Mesodermal cell (in vitro differentiated cells): ENCODE measurements around the gene FRMD4A.
A peak's percentile ranks its signal among the peaks of the same experiment; 100 is the strongest.
"Not testable (repeated sequence)": the region's sequence is repeated elsewhere in the genome, so short reads cannot be mapped to it uniquely, and the experiment has no call there.

ENCODE experiments used
- H3K27ac ChIP-seq: 2 replicates; pipeline ENCODE4 v1.7.0; 2013; ENCODE audit warnings: mild to moderate bottlenecking, low read depth, low read length, moderate library complexity; ENCODE audit not compliant: severe bottlenecking
- H3K36me3 ChIP-seq: 2 replicates; pipeline ENCODE4 v1.7.1; 2013; ENCODE audit warnings: mild to moderate bottlenecking, low read length, moderate library complexity; ENCODE audit not compliant: control insufficient read depth, insufficient read depth
- H3K4me1 ChIP-seq: one replicate; pipeline ENCODE4 v1.7.1; 2013; ENCODE audit warnings: mild to moderate bottlenecking, low read length; ENCODE audit not compliant: insufficient read depth, control insufficient read depth, poor library complexity, severe bottlenecking
- H3K4me3 ChIP-seq: 2 replicates; pipeline ENCODE4 v1.7.0; 2013; ENCODE audit warnings: low read length, control low read depth, mild to moderate bottlenecking; ENCODE audit not compliant: insufficient read depth, poor library complexity, severe bottlenecking; ENCODE audit errors: extremely low read depth
- H3K9me3 ChIP-seq: 2 replicates; pipeline ENCODE4 v1.7.1; 2013; ENCODE audit warnings: mild to moderate bottlenecking, low read length, moderate library complexity; ENCODE audit not compliant: control insufficient read depth
- WGBS, 2 experiments: methylation state at CpG; one replicate each; pipeline ENCODE4 v1.1.5; 2013; ENCODE audit warnings: missing lambda C conversion rate in 2 of 2; ENCODE audit not compliant: insufficient coverage in 2 of 2; 5-methylcytosine and 5-hydroxymethylcytosine counted together

Gene FRMD4A

GRCh38 chr10:13721486-13721885 lies 609.2 kb downstream of the FRMD4A start:
- Histone ChIP-seq H3K4me1 (peaks cover 13% of the 10 kb centered on the region), H3K9me3 (no peaks in the 10 kb centered on the region), H3K4me3 (no peak overlapping the region), H3K27ac (no peak overlapping the region), H3K36me3 (peaks cover 28% of the 10 kb centered on the region)
- 96 to 97% methylated on average over 5 to 7 of the region's 7 CpGs for WGBS, 2 experiments

- H3K4me1 ChIP-seq: peaks cover 20% of the 10 kb centered on the region
- H3K4me3 ChIP-seq: no peak overlapping the region
- no peaks in the 10 kb centered on the region for H3K9me3 ChIP-seq
- WGBS, 2 experiments: 81 to 100% methylated on average over 2 to 4 of the region's 4 CpGs
- H3K36me3 ChIP-seq: peaks cover 26% of the 10 kb centered on the region
- H3K27ac ChIP-seq: no peak overlapping the region
Measured at GRCh38 chr10:13720699-13721098, 610.0 kb downstream of the FRMD4A start.

- Histone ChIP-seq H3K36me3 (peaks cover 18% of the 10 kb centered on the region), H3K4me1 (peaks cover 26% of the 10 kb centered on the region), H3K9me3 (no peaks in the 10 kb centered on the region), H3K27ac (no peak overlapping the region), H3K4me3 (no peak overlapping the region)
- 60 to 100% methylated on average over 1 to 2 of the region's 5 CpGs for WGBS, 2 experiments
Measured at GRCh38 chr10:13719425-13719824, 611.3 kb downstream of the FRMD4A start.

- 82 to 100% methylated on average over 2 to 3 of the region's 4 CpGs for WGBS, 2 experiments
- H3K36me3 ChIP-seq: peaks cover 18% of the 10 kb centered on the region
- no peaks in the 10 kb centered on the region for H3K9me3 ChIP-seq
- no peak overlapping the region for H3K27ac ChIP-seq
- H3K4me1 ChIP-seq: peaks cover 27% of the 10 kb centered on the region
- no peak overlapping the region for H3K4me3 ChIP-seq
Measured at GRCh38 chr10:13718820-13719219, 611.9 kb downstream of the FRMD4A start.

GRCh38 chr10:13717936-13718772 lies 612.6 kb downstream of the FRMD4A start:
- H3K4me3 ChIP-seq: no peak overlapping the region
- peaks cover 31% of the 10 kb centered on the region for H3K4me1 ChIP-seq
- H3K9me3 ChIP-seq: no peaks in the 10 kb centered on the region
- peaks cover 18% of the 10 kb centered on the region for H3K36me3 ChIP-seq
- no peak overlapping the region for H3K27ac ChIP-seq
- WGBS, 2 experiments: 89 to 91% methylated on average over 23 to 24 of the region's 26 CpGs

GRCh38 chr10:13717571-13717935 lies 613.2 kb downstream of the FRMD4A start:
- H3K4me1 ChIP-seq: peaks cover 36% of the 10 kb centered on the region
- H3K36me3 ChIP-seq: peaks cover 15% of the 10 kb centered on the region
- WGBS, 2 experiments: 100% methylated on average over 4 of the region's 8 CpGs
- H3K4me3 ChIP-seq: no peak overlapping the region
- H3K9me3 ChIP-seq: no peaks in the 10 kb centered on the region
- no peak overlapping the region for H3K27ac ChIP-seq

GRCh38 chr10:13716081-13717071 lies 614.3 kb downstream of the FRMD4A start:
- no peak overlapping the region for H3K4me3 ChIP-seq
- H3K27ac ChIP-seq: peak overlapping the region; percentile 73
- H3K4me1 ChIP-seq: peaks cover 48% of the 10 kb centered on the region
- WGBS, 2 experiments: 80 to 85% methylated on average over 7 to 8 of the region's 10 CpGs
- no peaks in the 10 kb centered on the region for H3K9me3 ChIP-seq
- H3K36me3 ChIP-seq: peaks cover 12% of the 10 kb centered on the region

- not testable (repeated sequence) for H3K9me3 ChIP-seq, H3K4me3 ChIP-seq
- peak overlapping the region; percentile 73 for H3K27ac ChIP-seq
- peaks cover 56% of the 10 kb centered on the region for H3K4me1 ChIP-seq
- peaks cover 12% of the 10 kb centered on the region for H3K36me3 ChIP-seq
- 80 to 100% methylated on average over 1 of the region's 5 CpGs for WGBS, 2 experiments
Measured at GRCh38 chr10:13715596-13715995, 615.1 kb downstream of the FRMD4A start.

- 100% methylated on average over 2 to 3 of the region's 5 CpGs for WGBS, 2 experiments
- Histone ChIP-seq H3K27ac (no peak overlapping the region), H3K9me3 (no peaks in the 10 kb centered on the region), H3K36me3 (peaks cover 11% of the 10 kb centered on the region), H3K4me1 (peaks cover 61% of the 10 kb centered on the region), H3K4me3 (no peak overlapping the region)
Measured at GRCh38 chr10:13715100-13715499, 615.6 kb downstream of the FRMD4A start.

GRCh38 chr10:13712837-13713581 lies 617.7 kb downstream of the FRMD4A start:
- H3K4me1 ChIP-seq: peaks cover 70% of the 10 kb centered on the region
- no peak overlapping the region for H3K4me3 ChIP-seq
- H3K27ac ChIP-seq: peak overlapping the region; percentile 88
- H3K9me3 ChIP-seq: no peaks in the 10 kb centered on the region
- peaks cover 6% of the 10 kb centered on the region for H3K36me3 ChIP-seq
- 23 to 31% methylated on average over 4 of the region's 6 CpGs for WGBS, 2 experiments
